IMR-90 (cell line): Measurements from ENCODE around the gene CC2D1A. TPM values are rescaled to one million over a fixed set of nuclear protein-coding genes. Genes with fewer than 3 reads are reported as not detected.

Experiments used
- ATAC-seq: fragments of 200-7000 bp; cut with Tn5 transposase; 2 replicates; pipeline ENCODE4 v1.9.1; 2020; ENCODE audit warnings: low read depth, mild to moderate bottlenecking, moderate library complexity
- BruUV-seq: library from RNA; stranded (reverse); fragments of 400-500 nt; replicated peaks from 2 replicates; lab custom pipeline; 2021; lab: Mats Ljungman, UMichigan
- CTCF ChIA-PET: fragments of 300-600 bp; formaldehyde crosslinking; extraction: SDS; loops from one replicate; lab custom pipeline; 2021; ENCODE audit warnings: antibody characterized with exemption; lab: Yijun Ruan, JAX
- POLR2A ChIA-PET: fragments of 300-600 bp; sonication (Branson Sonifier 250); formaldehyde crosslinking; loops from one replicate; lab custom pipeline; 2022; ENCODE audit warnings: antibody characterized with exemption; ENCODE audit not compliant: unreplicated experiment; lab: Charles Lee
- DNase-seq: peaks from one replicate; pipeline ENCODE4 v3.0.0; 2013
- H2AFZ ChIP-seq: replicated peaks from 2 replicates; pipeline ENCODE3; 2013; ENCODE audit warnings: low read length, mild to moderate bottlenecking; ENCODE audit not compliant: poor library complexity
- H2AK5ac ChIP-seq: 2 replicates; pipeline ENCODE4 v1.6.1; 2013; ENCODE audit warnings: low read depth, low read length, inconsistent platforms
- H2AK9ac ChIP-seq: replicated peaks from 2 replicates; pipeline ENCODE3; 2013; ENCODE audit warnings: mild to moderate bottlenecking, low read depth, low read length, moderate library complexity; ENCODE audit not compliant: poor library complexity
- H2BK120ac ChIP-seq: 2 replicates; pipeline ENCODE4 v1.6.1; 2013; ENCODE audit warnings: low read depth, low read length, inconsistent platforms
- H2BK15ac ChIP-seq: 3 replicates; pipeline ENCODE4 v1.6.1; 2013; ENCODE audit warnings: low read depth, low read length, inconsistent platforms
- H2BK20ac ChIP-seq: 2 replicates; pipeline ENCODE4 v1.6.1; 2013; ENCODE audit warnings: low read depth, mild to moderate bottlenecking, inconsistent platforms, low read length, moderate library complexity
- H2BK5ac ChIP-seq: 2 replicates; pipeline ENCODE4 v1.6.1; 2013; ENCODE audit warnings: mild to moderate bottlenecking, low read depth, low read length, inconsistent platforms; ENCODE audit not compliant: poor library complexity, severe bottlenecking
- H3K14ac ChIP-seq: replicated peaks from 2 replicates; pipeline ENCODE4 v1.6.1; 2013; ENCODE audit warnings: low read depth, low read length, inconsistent platforms
- H3K18ac ChIP-seq: 2 replicates; pipeline ENCODE4 v1.6.1; 2013; ENCODE audit warnings: low read depth, low read length, control low read depth
- H3K23ac ChIP-seq: 2 replicates; pipeline ENCODE4 v1.6.1; 2013; ENCODE audit warnings: low read depth, low read length, inconsistent platforms
- H3K27ac ChIP-seq: 2 replicates; pipeline ENCODE4 v1.5.1; 2013; ENCODE audit warnings: mild to moderate bottlenecking, control low read depth, low read length; ENCODE audit not compliant: insufficient read depth
- H3K27me3 ChIP-seq: 2 replicates; pipeline ENCODE4 v1.6.1; 2013; ENCODE audit warnings: low read length; ENCODE audit not compliant: control insufficient read depth, insufficient read depth
- H3K36me3 ChIP-seq: 2 replicates; pipeline ENCODE4 v1.6.1; 2013; ENCODE audit warnings: low read length, mixed read lengths; ENCODE audit not compliant: control insufficient read depth, insufficient read depth
- H3K4ac ChIP-seq: 2 replicates; pipeline ENCODE4 v1.6.1; 2013; ENCODE audit warnings: low read depth, low read length, inconsistent platforms
- H3K4me1 ChIP-seq: 2 replicates; pipeline ENCODE4 v1.6.1; 2013; ENCODE audit warnings: low read length, mixed read lengths; ENCODE audit not compliant: control insufficient read depth, insufficient read depth
- H3K4me2 ChIP-seq: 2 replicates; pipeline ENCODE4 v1.6.1; 2013; ENCODE audit warnings: low read depth, mild to moderate bottlenecking, control low read depth, low read length, moderate library complexity
- H3K4me3 ChIP-seq: 2 replicates; pipeline ENCODE4 v1.5.1; 2013; ENCODE audit warnings: low read depth, mild to moderate bottlenecking, control low read depth, low read length, moderate library complexity; ENCODE audit not compliant: insufficient read depth
- H3K56ac ChIP-seq: 2 replicates; pipeline ENCODE4 v1.6.1; 2013; ENCODE audit warnings: low read length, inconsistent platforms; ENCODE audit not compliant: insufficient read depth; ENCODE audit errors: extremely low read depth
- H3K79me1 ChIP-seq, 2 experiments: 2 replicates each; pipeline ENCODE4 v1.6.1; 2013; ENCODE audit warnings: low read length in 2 of 2, inconsistent platforms in 1 of 2, low read depth in 1 of 2
- H3K9ac ChIP-seq: 2 replicates; pipeline ENCODE4 v1.6.1; 2013; ENCODE audit warnings: low read depth, low read length, control low read depth
- H3K9me1 ChIP-seq: 2 replicates; pipeline ENCODE4 v1.6.1; 2013; ENCODE audit warnings: low read length, inconsistent platforms; ENCODE audit not compliant: insufficient read depth
- H3K9me3 ChIP-seq: 2 replicates; pipeline ENCODE4 v1.6.1; 2013; ENCODE audit warnings: low read length; ENCODE audit not compliant: control insufficient read depth, insufficient read depth
- H4K20me1 ChIP-seq: 2 replicates; pipeline ENCODE4 v1.6.1; 2013; ENCODE audit warnings: low read length, inconsistent platforms; ENCODE audit not compliant: insufficient read depth
- H4K5ac ChIP-seq: 2 replicates; pipeline ENCODE4 v1.6.1; 2013; ENCODE audit warnings: mild to moderate bottlenecking, low read depth, low read length, control low read depth
- H4K8ac ChIP-seq, 2 experiments: 2 replicates each; pipeline ENCODE4 v1.6.1; 2013; ENCODE audit warnings: low read depth in 2 of 2, low read length in 2 of 2, control low read depth in 1 of 2, inconsistent platforms in 1 of 2
- H4K91ac ChIP-seq: 2 replicates; pipeline ENCODE4 v1.6.1; 2013; ENCODE audit warnings: low read depth, low read length, inconsistent platforms; ENCODE audit not compliant: insufficient read depth
- BHLHE40 ChIP-seq: fragments of 150-350 bp; IDR thresholded peaks from 2 replicates; pipeline ENCODE4 v1.6.1; 2016; ENCODE audit warnings: mild to moderate bottlenecking, low read depth, low read length
- CEBPB ChIP-seq: IDR thresholded peaks from 2 replicates; pipeline ENCODE4 v1.6.1; 2012; ENCODE audit warnings: low read depth, low read length, improper control_type of control experiment
- CHD1 ChIP-seq: IDR thresholded peaks from 2 replicates; pipeline ENCODE4 v1.6.1; 2012; ENCODE audit warnings: low read depth, low read length, improper control_type of control experiment
- CTCF ChIP-seq: conservative IDR thresholded peaks from 2 replicates; pipeline ENCODE4 v1.5.1; 2012; ENCODE audit warnings: mild to moderate bottlenecking, low read depth, low read length, improper control_type of control experiment
- ELK1 ChIP-seq: fragments of 150-350 bp; IDR thresholded peaks from 2 replicates; pipeline ENCODE4 v1.6.1; 2016; ENCODE audit warnings: low read depth, mild to moderate bottlenecking, low read length, moderate library complexity, borderline replicate concordance
- MAFK ChIP-seq: IDR thresholded peaks from 2 replicates; pipeline ENCODE4 v1.6.1; 2012; ENCODE audit warnings: low read depth, low read length, improper control_type of control experiment
- MAZ ChIP-seq: IDR thresholded peaks from 2 replicates; pipeline ENCODE4 v1.6.1; 2012; ENCODE audit warnings: low read depth, mild to moderate bottlenecking, low read length, improper control_type of control experiment, moderate library complexity, borderline replicate concordance
- MXI1 ChIP-seq: IDR thresholded peaks from 2 replicates; pipeline ENCODE4 v1.6.1; 2012; ENCODE audit warnings: low read depth, mild to moderate bottlenecking, low read length, moderate library complexity, borderline replicate concordance
- NFE2L2 ChIP-seq: fragments of 150-350 bp; IDR thresholded peaks from 2 replicates; pipeline ENCODE4 v1.6.1; 2016; ENCODE audit warnings: low read depth, mild to moderate bottlenecking, low read length
- RAD21 ChIP-seq: IDR thresholded peaks from 2 replicates; pipeline ENCODE4 v1.6.1; 2012; ENCODE audit warnings: low read length, improper control_type of control experiment
- RCOR1 ChIP-seq: IDR thresholded peaks from 2 replicates; pipeline ENCODE4 v1.6.1; 2012; ENCODE audit warnings: mild to moderate bottlenecking, low read length, improper control_type of control experiment; ENCODE audit not compliant: insufficient replicate concordance
- RFX5 ChIP-seq: IDR thresholded peaks from 2 replicates; pipeline ENCODE4 v1.8.0; 2012; ENCODE audit warnings: low read depth, mild to moderate bottlenecking, low read length, moderate library complexity
- SMC3 ChIP-seq: fragments of 150-350 bp; IDR thresholded peaks from 2 replicates; pipeline ENCODE4 v1.6.1; 2016; ENCODE audit warnings: low read depth, mild to moderate bottlenecking, antibody characterized with exemption, low read length, moderate library complexity
- USF2 ChIP-seq: fragments of 150-350 bp; IDR thresholded peaks from 2 replicates; pipeline ENCODE4 v1.6.1; 2017; ENCODE audit warnings: mild to moderate bottlenecking, antibody characterized with exemption, low read length, low read depth
- WGBS, 2 experiments: methylation state at CpG; one replicate each; pipeline versions ENCODE4 v1.1.5 to v1.1.7; 2013; ENCODE audit warnings: missing lambda C conversion rate in 2 of 2; ENCODE audit not compliant: insufficient read length in 1 of 2; ENCODE audit errors: extremely low coverage in 2 of 2; 5-methylcytosine and 5-hydroxymethylcytosine counted together
- dilution Hi-C: fragments of 300-500 bp; cut with HindIII; formaldehyde crosslinking; loops from one replicate; pipeline ENCODE4 v1.14.3; 2018; ENCODE audit warnings: low sequenced_read_pairs; ENCODE audit not compliant: unreplicated experiment
- in situ Hi-C: fragments of 300-500 bp; cut with MboI; formaldehyde crosslinking; loops from 3 replicates; pipeline ENCODE4 v1.14.3; 2019; ENCODE audit warnings: low sequenced_read_pairs, inconsistent platforms, mixed read lengths
- intact Hi-C: fragments of 100-400 bp; cut with micrococcal nuclease; formaldehyde crosslinking; loops from 2 replicates; pipeline ENCODE4 v1.10.0; 2022
- polyA plus RNA-seq, 3 experiments: library from polyadenylated mRNA; depleted of rRNA; stranded (reverse); fragments of >200 nt; gene quantifications; 2 replicates each; pipeline ENCODE4 v1.2.3, GENCODE V29; 2012; ENCODE audit warnings: low replicate concordance in 1 of 3
- total RNA-seq: library from RNA; depleted of rRNA; stranded (reverse); fragments of >200 nt; gene quantifications from 2 replicates; pipeline ENCODE4 v1.2.3, GENCODE V29; 2012

CC2D1A gene
- total and polyA plus RNA-seq, 2 of the 4 experiments (the other 2 are of a cell fraction): 4.1 to 14.7 TPM

DNA sequence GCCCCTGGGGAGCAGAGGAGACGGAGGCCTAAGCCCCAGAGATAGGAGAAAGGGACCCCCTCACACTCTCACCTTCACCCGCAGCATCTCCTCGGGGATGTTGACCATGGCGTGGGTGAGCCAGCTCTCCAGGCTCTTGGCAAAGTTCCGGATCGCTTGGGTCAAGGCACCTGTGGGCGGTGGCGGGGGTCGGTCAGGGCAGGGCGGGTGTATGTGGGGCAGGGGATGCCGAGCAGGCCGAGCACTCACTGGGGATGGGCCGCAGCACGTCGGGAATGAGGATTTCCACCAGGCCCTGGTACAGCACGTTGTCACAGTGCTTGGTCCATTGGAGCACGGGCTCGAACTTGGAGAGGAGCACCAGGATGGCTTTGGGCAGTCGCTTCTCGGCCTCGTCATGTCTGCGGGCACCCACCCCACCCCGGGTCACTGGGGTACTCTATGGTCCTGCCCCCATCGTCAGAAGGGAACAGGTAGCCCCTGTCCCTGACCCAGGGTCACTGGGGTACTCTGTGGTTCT is 59.4 kb downstream of the CC2D1A start:
- no peak overlapping the region for H3K4me3 ChIP-seq
- H2AK9ac ChIP-seq: no peak overlapping the region
- H2BK5ac ChIP-seq: no peak overlapping the region
- WGBS, 2 experiments: 92% methylated on average over 16 of the region's 24 CpGs; no CpG with 5 or more reads in 1 of the 2 experiments
- H4K8ac ChIP-seq: no peak overlapping the region
- H3K36me3 ChIP-seq: peaks cover 31% of the 10 kb centered on the region
- H3K27ac ChIP-seq: no peak overlapping the region
- H2AK5ac ChIP-seq: no peak overlapping the region
- H4K5ac ChIP-seq: no peak overlapping the region
- H3K23ac ChIP-seq: no peak overlapping the region
- H3K14ac ChIP-seq: no peak overlapping the region
- no peak overlapping the region for H2AFZ ChIP-seq
- no peaks in the 10 kb centered on the region for H3K27me3 ChIP-seq
- in situ Hi-C loops (no loop called here), dilution Hi-C loops (no loop called here), intact Hi-C loops (no loop called here)
- H4K91ac ChIP-seq: no peak overlapping the region
- no peak for ATAC-seq
- H3K4me2 ChIP-seq: no peak overlapping the region
- no peak overlapping the region for H3K4ac ChIP-seq
- H2BK120ac ChIP-seq: no peak overlapping the region
- no peaks in the 10 kb centered on the region for H3K9me3 ChIP-seq
- ChIA-PET POLR2A (no interaction called here), CTCF (no interaction called here)
- no peak overlapping the region for H2BK20ac ChIP-seq
- H4K20me1 ChIP-seq: peaks cover 7% of the 10 kb centered on the region
- H3K18ac ChIP-seq: no peak overlapping the region
- DNase-seq: no peak
- no peak overlapping the region for H3K56ac ChIP-seq
- H3K9ac ChIP-seq: no peak overlapping the region
- no peaks in the 10 kb centered on the region; a peak in 1 of 4 replicates for H3K79me1 ChIP-seq
- TF ChIP-seq BHLHE40 (no peak), NFE2L2 (no peak), USF2 (no peak), MAZ (no peak), RAD21 (no peak), SMC3 (no peak), RCOR1 (no peak), CEBPB (no peak), MAFK (no peak), RFX5 (no peak), MXI1 (no peak), ELK1 (no peak), CHD1 (no peak), CTCF (no peak)
- no peak overlapping the region for H2BK15ac ChIP-seq
- BruUV-seq: no TSS peak
- peaks cover 9% of the 10 kb centered on the region for H3K4me1 ChIP-seq
- H3K9me1 ChIP-seq: no peaks in the 10 kb centered on the region; the same call in 1 of the 2 replicates
